Hematopoietic multipotent progenitor cell treated with erythropoietin and hydrocortisone succinate and interleukin-3 and kit ligand, for 4 days (in vitro differentiated cells): ENCODE results near the gene CLK2.
"Not testable (repeated sequence)": the region's sequence is repeated elsewhere in the genome, so short reads cannot be mapped to it uniquely, and the experiment has no call there.

ENCODE experiments used
- DNase-seq: peaks from one replicate; pipeline ENCODE4 v3.0.0-alpha.2; 2015

Gene CLK2

DNA sequence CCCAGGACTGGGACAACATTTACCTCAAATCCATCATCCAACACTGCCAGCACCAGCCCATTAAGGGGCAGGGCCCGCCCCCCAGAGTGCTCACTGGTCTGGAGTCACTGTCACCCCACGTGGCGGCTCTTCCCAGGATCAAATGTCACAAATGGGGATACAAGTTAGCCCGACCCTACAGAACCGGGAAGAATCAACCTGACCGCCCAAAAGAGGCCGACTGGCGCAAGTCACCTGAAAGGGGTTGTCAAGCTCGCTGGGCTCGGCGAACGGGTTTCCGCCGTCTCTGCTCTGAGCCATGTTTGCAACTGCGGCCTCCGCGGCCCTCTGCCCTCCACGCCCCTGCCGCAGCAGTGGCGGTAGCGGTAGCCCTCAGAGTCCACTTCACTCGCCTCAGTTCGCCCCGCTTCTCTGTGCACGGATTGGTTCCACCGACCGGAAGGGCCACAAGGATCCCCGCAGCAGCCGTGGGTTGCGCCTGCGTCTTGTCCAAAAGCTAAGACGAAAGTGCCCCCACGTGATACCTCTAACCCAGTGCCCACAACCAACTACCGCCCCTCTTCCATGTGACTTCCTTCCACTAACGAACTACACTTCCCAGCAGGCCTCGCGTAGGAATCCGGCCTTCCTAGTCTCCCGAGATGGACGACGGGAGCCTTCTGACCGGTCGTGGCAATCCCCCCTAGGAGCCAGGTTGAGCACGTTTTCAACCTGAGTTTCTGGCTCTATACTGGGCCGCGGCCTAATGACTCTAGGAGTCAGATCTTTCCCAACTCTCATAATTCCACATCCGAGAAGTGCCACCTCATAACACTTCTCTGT lies 11.2 kb downstream of the CLK2 start, which contains the start of gene SCAMP3:
Gene SCAMP3, minus strand, starts transcription at position 509 of the 822 bp plus-strand sequence. Its CDS starts 209 bp downstream, at position 300.
- DNase-seq = peak; percentile 99

- DNase-seq = peak; percentile 59
These were observed 11.8 kb downstream of the CLK2 start for GRCh38 chr1:155261493-155261851.

- DNase-seq = no peak
These were observed 13.0 kb downstream of the CLK2 start for GRCh38 chr1:155260276-155260675.

- no peak for DNase-seq
These were observed 17.0 kb downstream of the CLK2 start for GRCh38 chr1:155256058-155256852.

- DNase-seq = peak; percentile 92
These were observed 17.9 kb downstream of the CLK2 start, which contains the start of gene ENTREP3 for GRCh38 chr1:155255243-155256007. TSS of gene ENTREP3 (minus strand) at chr1:155255483. CDS start at chr1:155254877, 606 bp downstream.

DNA sequence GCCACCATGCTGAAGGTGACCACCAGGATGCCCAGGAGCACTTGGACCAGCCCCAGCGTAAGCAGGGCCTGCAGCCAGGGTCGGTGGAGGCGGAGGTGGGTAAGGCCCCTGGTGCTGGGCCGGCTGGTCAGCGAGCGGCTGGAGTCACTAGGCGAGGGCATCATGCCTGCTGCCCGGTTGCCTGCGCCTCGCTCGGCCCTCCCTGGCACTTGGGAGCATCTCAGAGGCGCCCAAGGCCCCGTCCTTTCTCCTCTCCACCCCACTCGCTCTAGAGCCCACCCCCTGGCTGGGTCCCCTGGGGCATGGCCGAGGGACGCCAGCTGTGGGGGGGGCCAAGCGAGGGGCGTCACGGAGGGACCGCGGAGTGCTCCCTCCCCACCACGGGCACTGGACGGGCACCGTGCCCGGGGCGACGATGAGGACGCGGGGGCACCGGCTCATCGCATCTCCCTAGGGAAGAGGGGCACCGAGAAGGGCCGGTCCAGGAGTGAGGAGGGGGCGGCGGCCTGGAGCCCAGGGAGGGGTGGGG lies 18.5 kb downstream of the CLK2 start:
- no peak for DNase-seq

DNA sequence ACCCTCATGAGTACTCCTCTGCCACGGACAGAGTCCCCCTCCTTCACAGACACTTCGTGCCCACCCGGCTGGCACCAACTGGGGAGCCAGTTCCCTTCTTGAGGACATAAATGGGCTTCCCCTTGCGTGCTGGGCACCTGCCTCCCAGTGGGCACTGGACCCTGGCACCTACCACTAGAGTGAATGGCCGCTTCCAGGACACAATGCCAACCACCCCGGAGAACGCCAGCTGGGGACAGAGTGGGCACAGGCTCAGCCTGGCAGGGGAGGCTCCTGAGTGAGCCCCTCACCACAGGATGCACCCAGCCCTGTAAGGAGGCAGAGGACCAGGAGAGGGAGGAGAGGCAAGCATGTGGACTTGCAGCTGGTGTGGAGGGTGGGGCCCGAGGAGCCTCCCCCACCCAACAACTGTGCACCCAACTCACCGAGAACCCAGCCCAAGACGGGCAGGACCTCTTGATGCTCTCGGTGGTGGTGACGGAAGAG lies 19.0 kb downstream of the CLK2 start:
- no peak for DNase-seq

DNA sequence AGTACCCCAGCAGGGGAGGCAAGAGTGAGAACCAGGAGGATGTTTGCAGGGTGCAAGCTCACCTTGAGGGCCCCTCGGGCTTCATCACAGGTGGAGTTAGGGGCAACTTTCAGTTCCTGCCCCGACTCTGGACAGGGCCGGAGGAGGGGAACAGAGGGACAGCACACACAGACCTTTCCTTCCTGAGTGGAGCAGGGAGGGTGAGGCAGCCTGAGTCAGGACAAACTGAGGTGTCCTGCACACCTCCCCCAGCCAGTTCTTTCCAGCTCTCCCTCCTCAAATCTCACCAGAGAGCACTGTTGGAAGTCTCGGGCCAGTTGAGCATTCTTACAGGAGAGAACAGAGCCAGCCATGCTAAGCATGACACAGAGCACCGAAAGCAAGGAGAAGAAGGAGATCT lies 19.5 kb downstream of the CLK2 start:
- no peak for DNase-seq

- no peak for DNase-seq
These were observed 20.1 kb downstream of the CLK2 start for GRCh38 chr1:155253208-155253607.

- DNase-seq = no peak
These were observed 21.7 kb downstream of the CLK2 start for GRCh38 chr1:155251566-155251965.

GRCh38 chr1:155250633-155251449 lies 22.5 kb downstream of the CLK2 start:
- DNase-seq = peak; percentile 98

DNA sequence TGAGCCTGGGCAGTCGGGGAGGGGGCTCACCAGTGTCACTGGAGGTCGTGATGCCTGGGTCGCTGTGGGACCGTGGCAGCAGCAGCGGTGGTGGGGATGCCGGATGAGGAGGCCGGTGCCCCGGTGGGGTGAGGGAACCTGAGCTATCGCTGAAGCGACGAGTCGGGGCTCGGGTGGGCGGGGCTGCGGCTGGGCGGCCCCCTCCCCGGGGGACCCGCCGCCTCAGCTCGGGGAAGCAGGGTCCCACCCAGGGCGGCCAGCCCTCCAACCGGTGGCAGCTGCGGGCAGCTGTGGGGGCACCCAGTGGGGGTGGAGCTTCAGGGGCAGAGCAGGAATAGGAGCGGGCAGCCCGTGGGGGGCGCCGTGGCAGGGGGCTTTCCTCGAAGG lies 23.1 kb downstream of the CLK2 start:
- DNase-seq = peak; percentile 75

DNA sequence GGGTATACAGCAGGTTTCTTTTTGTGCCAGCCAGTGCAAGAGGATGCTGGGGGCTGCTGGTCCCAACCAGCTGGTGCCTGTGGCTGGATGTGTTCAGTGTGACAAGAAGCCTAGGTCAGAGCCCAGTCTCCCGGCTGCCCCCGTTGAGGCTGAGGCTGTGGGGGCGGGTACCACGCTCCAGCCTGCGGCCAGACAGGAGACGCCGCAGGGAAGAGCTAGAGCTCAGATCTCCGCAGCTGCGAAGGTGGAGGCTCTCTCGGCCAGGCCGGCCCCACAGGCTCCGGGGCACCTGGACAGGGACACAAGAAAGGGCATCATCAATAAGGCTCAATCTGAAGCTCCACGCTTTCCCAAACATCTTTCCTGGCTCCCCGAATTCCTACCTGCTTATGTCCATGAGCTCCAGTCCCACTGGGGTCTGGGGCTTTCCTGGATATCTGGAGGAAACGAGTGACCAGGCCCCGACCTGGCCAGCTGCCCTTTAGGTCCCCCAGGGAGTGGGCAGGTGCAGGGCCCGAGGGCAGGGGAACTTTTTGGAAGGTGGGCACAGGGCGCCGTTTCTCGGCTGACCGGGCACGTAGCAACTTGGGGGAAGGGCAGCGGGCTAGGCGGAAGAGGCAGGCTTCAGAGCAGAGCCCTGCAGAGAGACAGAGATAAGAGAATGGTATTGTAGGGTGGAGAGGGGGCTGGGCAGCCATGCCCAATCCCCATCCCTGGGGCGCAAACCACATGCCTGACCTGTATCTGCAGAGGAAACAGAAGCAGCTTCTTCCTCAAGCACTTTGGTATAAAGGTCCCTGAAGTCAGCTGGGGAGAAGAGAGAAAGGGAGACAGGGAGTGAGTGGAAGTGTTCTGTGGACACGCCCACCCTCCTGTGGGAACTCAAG lies 25.4 kb downstream of the CLK2 start:
- DNase-seq = peak; percentile 94

DNA sequence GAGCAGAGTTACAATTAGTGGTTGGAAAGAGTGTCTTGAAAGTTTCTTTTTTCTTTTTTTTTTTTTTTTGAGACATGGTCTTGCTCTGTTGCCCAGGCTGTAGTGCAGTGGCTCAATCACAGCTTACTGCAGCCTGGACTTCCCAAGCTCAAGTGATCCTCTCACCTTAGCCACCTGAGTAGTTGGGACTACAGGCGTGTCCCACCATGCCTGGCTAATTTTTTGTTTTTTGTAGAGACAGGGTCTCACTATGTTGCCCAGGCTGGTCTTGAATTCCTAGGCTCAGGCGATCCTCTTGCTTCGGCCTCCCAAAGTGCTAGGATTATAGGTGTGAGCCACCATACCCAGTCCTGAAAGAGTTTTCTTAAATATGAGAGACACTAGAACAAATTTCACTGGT lies 26.5 kb downstream of the CLK2 start:
- not testable (repeated sequence) for DNase-seq

- DNase-seq = no peak
These were observed 28.2 kb downstream of the CLK2 start for GRCh38 chr1:155245163-155245524.

DNA sequence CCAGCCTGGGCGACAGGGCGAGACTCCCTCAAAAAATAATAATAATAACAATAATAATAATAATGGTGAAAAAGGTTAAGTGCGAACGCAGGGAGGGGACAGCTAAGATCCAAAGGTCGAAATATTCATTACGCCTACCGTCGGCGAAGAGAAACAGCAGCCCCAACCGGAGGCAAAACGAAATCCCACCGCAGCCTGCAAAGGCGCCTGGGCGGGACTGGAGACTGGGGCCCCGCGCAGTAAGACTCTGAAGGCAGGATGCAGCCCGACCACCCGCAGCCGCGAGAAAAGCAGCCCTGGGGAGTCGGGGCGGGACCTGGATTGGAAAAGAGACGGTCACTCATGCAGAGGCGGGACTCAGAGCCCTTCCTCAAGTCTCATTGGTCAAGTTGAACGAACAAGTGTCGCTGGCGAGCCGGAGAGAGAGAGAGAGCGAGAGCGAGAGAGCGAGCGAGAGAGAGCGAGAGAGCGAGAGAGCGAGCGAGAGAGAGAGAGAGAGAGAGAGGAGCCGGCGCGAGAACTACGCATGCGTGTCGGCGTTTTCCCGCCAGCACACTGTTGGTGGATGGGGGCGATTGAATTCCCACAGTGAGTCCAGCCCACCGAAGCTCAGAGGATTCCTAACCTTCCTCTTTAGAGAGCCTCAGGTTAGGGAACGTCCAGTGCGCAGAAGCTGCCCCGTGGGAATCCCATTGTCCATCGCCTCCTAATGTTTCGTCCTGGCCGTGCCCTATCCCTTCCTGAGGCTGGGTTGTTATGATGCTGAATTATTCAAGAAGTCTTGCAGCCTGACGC lies 28.7 kb downstream of the CLK2 start:
- DNase-seq = peak; percentile 100

- no peak for DNase-seq
These were observed 30.4 kb downstream of the CLK2 start for GRCh38 chr1:155242805-155243358.

GRCh38 chr1:155241841-155242264 lies 31.5 kb downstream of the CLK2 start:
- peak; percentile 72 for DNase-seq

GRCh38 chr1:155241069-155241679 lies 32.1 kb downstream of the CLK2 start:
- peak; percentile 93 for DNase-seq
